HG03039 (cell line): ENCODE results near the gene SLC16A8.
"Not testable (repeated sequence)": the region's sequence is repeated elsewhere in the genome, so short reads cannot be mapped to it uniquely, and the experiment has no call there.

Experiments
- ATAC-seq: cut with Tn5 transposase; IDR thresholded peaks from one replicate; pipeline ENCODE4 v1.9.1; 2021; ENCODE audit warnings: mild to moderate bottlenecking, moderate library complexity; ENCODE audit not compliant: unreplicated experiment

Gene SLC16A8

GRCh38 chr22:38086942-38087341, 3.0 kb upstream of the SLC16A8 start:
- no peak for ATAC-seq

DNA sequence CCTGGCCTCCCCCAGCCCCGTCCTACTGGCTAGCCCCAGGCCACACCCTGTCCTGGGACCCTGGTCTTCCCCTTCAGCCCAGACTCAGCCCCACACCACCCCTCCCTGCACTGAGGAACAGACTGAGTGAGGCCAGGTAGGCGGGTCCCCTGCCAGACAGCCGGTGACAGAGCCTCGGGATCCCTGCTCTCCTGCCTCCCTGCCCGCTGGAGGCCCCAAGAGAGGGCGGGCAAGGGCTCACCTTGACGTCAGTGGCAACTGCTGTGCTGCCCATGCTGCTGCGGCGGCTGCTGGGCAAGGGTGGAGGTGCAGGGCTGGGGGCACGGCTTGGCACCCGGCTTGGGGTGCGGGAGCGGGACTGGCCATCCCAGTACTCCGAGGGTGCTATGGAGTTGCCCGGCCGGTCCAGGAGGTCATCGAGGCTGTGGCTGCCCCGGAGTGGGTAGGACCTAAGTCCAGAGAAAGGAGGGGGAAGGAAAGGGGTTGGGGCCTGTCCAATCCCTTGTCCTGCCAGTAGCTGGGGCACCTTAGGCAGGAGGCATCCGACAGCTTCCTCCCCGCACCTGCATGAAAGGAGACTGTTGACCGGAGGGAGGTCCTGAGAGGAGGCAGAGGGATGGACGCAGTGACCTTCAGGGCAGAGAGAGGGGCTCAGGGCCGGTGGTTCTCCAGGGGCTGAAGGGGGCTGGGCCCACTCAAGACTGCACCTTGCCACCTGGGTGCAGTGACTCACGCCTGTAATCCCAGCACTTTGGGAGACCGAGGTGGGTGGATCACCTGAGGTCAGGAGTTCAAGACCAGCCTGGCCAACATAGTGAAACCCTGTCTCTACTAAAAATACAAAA, 2.2 kb upstream of the SLC16A8 start:
- ATAC-seq: no peak

- no peak for ATAC-seq
Observed at GRCh38 chr22:38085501-38085900, 1.5 kb upstream of the SLC16A8 start.

- ATAC-seq: no peak
Observed at GRCh38 chr22:38085056-38085455, 1.1 kb upstream of the SLC16A8 start.

GRCh38 chr22:38082986-38083710, 836 bp downstream of the SLC16A8 start:
- no peak for ATAC-seq

GRCh38 chr22:38081941-38082828, 1.8 kb downstream of the SLC16A8 start:
- ATAC-seq: no peak

DNA sequence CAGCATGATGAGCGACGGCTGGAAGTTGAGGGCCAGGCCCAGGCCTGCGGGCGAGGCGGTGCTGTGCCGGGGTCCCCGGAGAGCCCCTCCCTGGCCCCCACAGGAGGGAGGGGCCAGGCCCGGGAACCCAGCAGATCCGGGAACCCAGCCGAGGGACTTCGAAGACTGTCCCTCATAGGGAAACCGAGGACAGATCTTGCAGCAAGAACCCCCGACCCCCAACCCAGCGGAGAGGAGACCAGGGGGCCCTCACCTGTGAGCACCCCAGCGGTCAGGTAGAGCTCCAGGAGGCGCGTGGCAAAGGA, 2.4 kb downstream of the SLC16A8 start:
- ATAC-seq: no peak

GRCh38 chr22:38080850-38081635, 2.9 kb downstream of the SLC16A8 start:
- ATAC-seq: no peak

GRCh38 chr22:38080474-38080849, 3.5 kb downstream of the SLC16A8 start:
- ATAC-seq: no peak

GRCh38 chr22:38079804-38080203, 4.2 kb downstream of the SLC16A8 start:
- ATAC-seq: no peak

DNA sequence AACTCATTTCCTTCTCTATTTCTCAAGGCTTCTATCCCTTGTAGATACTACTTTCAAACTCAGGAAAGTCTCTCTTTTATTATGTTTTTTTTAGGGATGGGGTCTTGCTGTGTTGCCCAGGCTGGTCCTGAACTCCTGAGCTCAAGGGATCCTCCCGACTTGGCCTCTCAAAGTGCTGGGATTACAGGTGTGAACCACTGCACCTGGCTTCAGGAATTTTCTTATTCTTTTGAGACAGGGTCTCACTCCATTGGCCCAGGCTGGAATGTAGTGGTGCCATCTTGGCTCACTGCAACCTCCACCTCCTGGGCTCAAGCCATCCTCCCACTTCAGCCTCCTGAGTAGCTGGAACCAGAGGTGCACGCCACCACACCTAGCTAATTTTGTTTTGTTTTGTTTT, 4.8 kb downstream of the SLC16A8 start:
- ATAC-seq: not testable (repeated sequence)

DNA sequence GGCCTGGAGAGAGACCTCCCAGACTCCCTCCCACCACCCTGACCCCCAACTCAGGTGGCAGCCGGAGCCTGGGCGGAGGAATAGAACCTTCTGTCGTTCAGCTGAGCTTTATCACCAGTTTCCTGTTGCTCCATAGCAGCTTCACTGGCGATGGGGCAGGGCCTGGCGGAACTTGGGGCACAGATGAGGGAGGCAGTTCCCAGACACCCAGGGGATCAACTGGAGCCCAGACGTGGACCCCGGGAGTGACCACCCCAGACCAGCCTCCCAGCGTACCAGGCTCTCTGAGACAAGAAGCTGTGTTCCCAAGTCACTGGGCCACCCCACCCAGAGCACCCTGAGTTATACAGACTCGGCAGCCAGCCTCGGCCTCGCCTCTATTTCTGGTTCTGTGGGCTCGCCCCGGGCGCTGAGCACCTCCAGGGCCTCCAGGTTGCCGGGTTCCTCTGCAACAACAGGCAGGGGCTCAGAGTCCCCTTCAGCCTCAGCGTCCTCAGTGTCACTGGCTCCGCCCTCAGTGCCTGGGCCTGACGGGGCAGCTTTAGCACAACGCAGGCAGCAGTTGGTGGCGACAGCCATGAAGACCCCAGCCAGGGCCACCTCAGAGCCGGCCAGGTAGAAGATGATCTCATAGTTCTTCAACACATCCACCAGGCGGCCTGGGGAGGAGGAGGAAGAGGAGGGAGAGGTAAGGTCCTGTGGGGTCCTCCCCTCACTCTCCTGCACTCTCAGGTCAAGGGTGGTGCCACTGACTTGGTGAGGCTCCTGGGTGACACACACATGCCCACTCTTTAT, 5.7 kb downstream of the SLC16A8 start:
- no peak for ATAC-seq

- no peak for ATAC-seq
Observed at GRCh38 chr22:38077595-38077994, 6.4 kb downstream of the SLC16A8 start.

- ATAC-seq: no peak
Observed at GRCh38 chr22:38077096-38077495, 6.9 kb downstream of the SLC16A8 start.

- ATAC-seq: no peak
Observed at GRCh38 chr22:38075961-38076360, 8.0 kb downstream of the SLC16A8 start.

DNA sequence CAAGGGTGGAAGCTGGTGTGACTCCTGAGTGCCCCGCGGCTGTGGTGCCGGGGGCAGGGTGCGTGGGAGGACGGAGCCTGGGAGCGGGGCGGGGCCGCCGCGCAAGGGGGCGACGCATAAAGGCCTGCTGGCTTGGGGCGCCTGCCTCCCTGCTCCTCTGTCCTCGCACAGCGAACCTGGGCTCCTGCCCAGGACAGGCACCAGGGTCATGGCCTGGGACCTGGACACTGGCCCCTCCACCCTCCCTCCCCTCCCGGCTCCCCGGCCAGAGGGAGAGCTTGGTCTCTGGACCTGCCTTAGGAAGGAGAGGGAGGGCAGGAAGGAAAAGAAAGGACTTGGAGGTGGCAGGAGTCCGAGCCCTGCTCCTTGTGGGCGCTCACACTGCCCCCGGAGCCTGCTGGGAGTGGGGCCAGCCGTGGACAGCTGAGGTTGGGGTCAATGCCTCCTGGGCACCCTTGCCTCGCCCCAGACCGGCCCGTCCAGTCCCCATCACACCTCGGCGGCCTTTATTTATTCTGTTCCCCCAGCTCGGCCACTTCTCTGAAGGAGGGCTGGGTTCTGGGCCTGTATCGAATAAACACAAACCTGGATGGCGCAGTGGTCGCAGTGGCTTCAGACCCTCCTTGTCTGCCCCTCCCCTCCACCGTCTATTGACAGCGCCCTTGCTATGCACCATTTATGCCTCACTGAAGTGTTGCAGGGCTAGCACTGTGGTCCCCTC, 8.7 kb downstream of the SLC16A8 start:
- ATAC-seq: no peak

DNA sequence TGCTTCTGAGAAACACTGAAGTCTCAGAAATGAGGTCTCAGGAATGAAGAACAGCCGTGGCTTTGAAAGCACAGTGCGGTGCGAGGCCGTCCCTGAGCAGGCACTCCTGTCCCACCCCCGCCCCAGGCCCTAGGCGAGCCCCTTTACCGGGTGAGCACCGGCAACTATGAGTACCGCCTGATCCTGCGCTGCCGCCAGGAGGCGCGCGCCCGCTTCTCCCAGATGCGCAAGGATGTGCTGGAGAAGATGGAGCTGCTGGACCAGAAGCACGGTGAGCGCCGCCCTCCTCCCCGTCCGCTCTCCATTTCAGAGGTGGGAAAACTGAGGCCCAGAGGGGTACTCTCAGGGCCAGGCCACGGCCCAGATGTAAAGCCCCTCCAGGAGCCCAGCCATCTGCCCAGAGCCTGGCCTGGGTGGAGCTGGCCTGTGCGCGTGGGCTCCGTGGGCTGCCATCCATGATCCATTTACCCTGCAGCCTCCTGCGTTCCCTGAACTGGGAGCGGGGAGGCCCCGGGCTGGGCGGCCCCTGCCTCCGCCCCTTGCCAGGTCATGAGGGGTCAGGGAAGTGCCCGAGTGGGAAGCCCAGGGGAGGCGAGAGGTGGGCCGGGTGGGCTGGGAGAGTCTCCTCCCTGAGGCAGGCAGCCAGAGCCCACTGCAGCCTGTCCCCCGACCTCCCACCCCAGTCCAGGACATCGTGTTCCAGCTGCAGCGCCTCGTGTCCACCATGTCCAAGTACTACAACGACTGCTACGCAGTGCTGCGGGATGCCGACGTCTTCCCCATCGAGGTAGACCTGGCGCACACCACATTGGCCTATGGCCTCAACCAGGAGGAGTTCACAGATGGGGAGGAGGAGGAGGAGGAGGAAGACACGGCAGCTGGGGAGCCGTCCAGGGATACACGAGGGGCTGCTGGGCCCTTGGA, 9.5 kb downstream of the SLC16A8 start:
- ATAC-seq: no peak
